T follicular helper cell (primary cell): Measurements from ENCODE around the gene HRC.
"Not testable (repeated sequence)": the region's sequence is repeated elsewhere in the genome, so short reads cannot be mapped to it uniquely, and the experiment has no call there.

ENCODE experiments used
- DNase-seq: peaks from one replicate; pipeline ENCODE4 v3.0.0-alpha.2; 2020; ENCODE audit warnings: low read depth

Gene HRC

GRCh38 chr19:49135686-49136085 lies 19.5 kb downstream of the HRC start:
- no peak for DNase-seq

GRCh38 chr19:49133621-49134454 lies 21.4 kb downstream of the HRC start:
- DNase-seq, result no peak

GRCh38 chr19:49132974-49133609 lies 22.1 kb downstream of the HRC start:
- DNase-seq, result no peak

GRCh38 chr19:49130325-49130724 lies 24.9 kb downstream of the HRC start:
- no peak for DNase-seq

GRCh38 chr19:49129238-49129583 lies 26.0 kb downstream of the HRC start:
- DNase-seq, result no peak

- no peak for DNase-seq
Observed at GRCh38 chr19:49128545-49129237, 26.5 kb downstream of the HRC start.

- peak; percentile 92 for DNase-seq
Observed at GRCh38 chr19:49127674-49128544, 27.3 kb downstream of the HRC start.

- not testable (repeated sequence) for DNase-seq
Observed at GRCh38 chr19:49127225-49127624, 28.0 kb downstream of the HRC start.

- no peak for DNase-seq
Observed at GRCh38 chr19:49126575-49126974, 28.6 kb downstream of the HRC start.

- DNase-seq, result no peak
Observed at GRCh38 chr19:49125025-49125731, 30.0 kb downstream of the HRC start.

GRCh38 chr19:49123285-49123684 lies 31.9 kb downstream of the HRC start:
- not testable (repeated sequence) for DNase-seq

GRCh38 chr19:49121841-49122240 lies 33.4 kb downstream of the HRC start:
- not testable (repeated sequence) for DNase-seq

- no peak for DNase-seq
Observed at GRCh38 chr19:49120868-49121267, 34.3 kb downstream of the HRC start.

- DNase-seq, result no peak
Observed at GRCh38 chr19:49120325-49120683, 34.9 kb downstream of the HRC start.

- no peak for DNase-seq
Observed at GRCh38 chr19:49119411-49120324, 35.5 kb downstream of the HRC start, which contains the start of gene PPFIA3. TSS of gene PPFIA3 (plus strand) at chr19:49119544. CDS start at chr19:49127874, 8,330 bp downstream.

- peak; percentile 93 for DNase-seq
Observed at GRCh38 chr19:49118565-49119410, 36.4 kb downstream of the HRC start, which contains the start of gene C19orf73. TSS of gene C19orf73 (minus strand) at chr19:49119143. CDS start at chr19:49119022, 121 bp downstream.

- no peak for DNase-seq
Observed at GRCh38 chr19:49117677-49118564, 37.3 kb downstream of the HRC start.

GRCh38 chr19:49116544-49116943 lies 38.7 kb downstream of the HRC start:
- DNase-seq, result no peak
